ENCODE measurements around the gene MEGF11. TPM values are rescaled to one million over a fixed set of nuclear protein-coding genes. Genes with fewer than 3 reads are reported as not detected.

The MEGF11 gene
- total and polyA plus RNA-seq, 4 donors, result 6.2 to 20.3 (median 14.0) TPM

GRCh38 chr15:66144978-66145725, 108.4 kb downstream of the MEGF11 start:
- Histone ChIP-seq H3K36me3 (ENCODE audit: control insufficient read depth, insufficient read depth, low read length) (no peaks in the 10 kb centered on the region), H3K9me3 (ENCODE audit: control insufficient read depth, insufficient read depth, low read length) (no peaks in the 10 kb centered on the region), H3K4me1 (ENCODE audit: control insufficient read depth, insufficient read depth, low read length) (peaks cover 65% of the 10 kb centered on the region), H3K27ac (ENCODE audit: low read depth, low read length) (no peak overlapping the region), H3K27me3 (ENCODE audit: control insufficient read depth, insufficient read depth, low read length) (peaks cover 4% of the 10 kb centered on the region), H3K4me3 (ENCODE audit: low read depth, low read length) (no peak overlapping the region)
- DNase-seq (ENCODE audit: low read depth in 4 of 6, low spot score in 6 of 6), result peak in 1 of 6 donors; percentile 61
- 72% methylated on average over 8 of the region's 8 CpGs for WGBS (ENCODE audit: insufficient coverage)

GRCh38 chr15:66142285-66142684, 111.3 kb downstream of the MEGF11 start:
- H3K27me3 ChIP-seq (ENCODE audit: control insufficient read depth, insufficient read depth, low read length), result no peaks in the 10 kb centered on the region
- H3K36me3 ChIP-seq (ENCODE audit: control insufficient read depth, insufficient read depth, low read length), result no peaks in the 10 kb centered on the region
- peaks cover 65% of the 10 kb centered on the region for H3K4me1 ChIP-seq (ENCODE audit: control insufficient read depth, insufficient read depth, low read length)
- 11% methylated on average over 6 of the region's 11 CpGs for WGBS (ENCODE audit: insufficient coverage)
- H3K9me3 ChIP-seq (ENCODE audit: control insufficient read depth, insufficient read depth, low read length), result no peaks in the 10 kb centered on the region
- no peak overlapping the region for H3K27ac ChIP-seq (ENCODE audit: low read depth, low read length)
- no peak overlapping the region for H3K4me3 ChIP-seq (ENCODE audit: low read depth, low read length)
- DNase-seq (ENCODE audit: low read depth in 4 of 6, low spot score in 6 of 6), result peak in 2 of 6 donors; percentile 59 to 88

- peak in 2 of 6 donors; percentile 55 to 78 for DNase-seq (ENCODE audit: low read depth in 4 of 6, low spot score in 6 of 6)
- H3K4me1 ChIP-seq (ENCODE audit: control insufficient read depth, insufficient read depth, low read length), result peaks cover 60% of the 10 kb centered on the region
Measured at GRCh38 chr15:66139591-66140207, 113.9 kb downstream of the MEGF11 start.

GRCh38 chr15:66138892-66139590, 114.5 kb downstream of the MEGF11 start:
- H3K36me3 ChIP-seq (ENCODE audit: control insufficient read depth, insufficient read depth, low read length), result no peaks in the 10 kb centered on the region
- H3K27me3 ChIP-seq (ENCODE audit: control insufficient read depth, insufficient read depth, low read length), result no peaks in the 10 kb centered on the region
- no peaks in the 10 kb centered on the region for H3K9me3 ChIP-seq (ENCODE audit: control insufficient read depth, insufficient read depth, low read length)
- peaks cover 64% of the 10 kb centered on the region for H3K4me1 ChIP-seq (ENCODE audit: control insufficient read depth, insufficient read depth, low read length)
- DNase-seq (ENCODE audit: low read depth in 4 of 6, low spot score in 6 of 6), result peak in 2 of 6 donors; percentile 70 to 76
- no peak overlapping the region for H3K27ac ChIP-seq (ENCODE audit: low read depth, low read length)
- no peak overlapping the region for H3K4me3 ChIP-seq (ENCODE audit: low read depth, low read length)
- WGBS (ENCODE audit: insufficient coverage), result 56% methylated on average over 1 of the region's 3 CpGs

More at GRCh38 chr15:66139591-66140207, 113.9 kb downstream of the MEGF11 start:
- no peak overlapping the region for H3K27ac ChIP-seq (ENCODE audit: low read depth, low read length)
- 59% methylated on average over 9 of the region's 11 CpGs for WGBS (ENCODE audit: insufficient coverage)
- H3K9me3 ChIP-seq (ENCODE audit: control insufficient read depth, insufficient read depth, low read length), result no peaks in the 10 kb centered on the region
- no peaks in the 10 kb centered on the region for H3K36me3 ChIP-seq (ENCODE audit: control insufficient read depth, insufficient read depth, low read length)
- H3K27me3 ChIP-seq (ENCODE audit: control insufficient read depth, insufficient read depth, low read length), result no peaks in the 10 kb centered on the region
- no peak overlapping the region for H3K4me3 ChIP-seq (ENCODE audit: low read depth, low read length)

GRCh38 chr15:66138096-66138783, 115.3 kb downstream of the MEGF11 start:
- H3K27ac ChIP-seq (ENCODE audit: low read depth, low read length), result no peak overlapping the region
- WGBS (ENCODE audit: insufficient coverage), result 59% methylated on average over 5 of the region's 10 CpGs

GRCh38 chr15:66136948-66137347, 116.6 kb downstream of the MEGF11 start:
- H3K27ac ChIP-seq (ENCODE audit: low read depth, low read length), result no peak overlapping the region
- no peak overlapping the region for H3K4me3 ChIP-seq (ENCODE audit: low read depth, low read length)
- no peaks in the 10 kb centered on the region for H3K36me3 ChIP-seq (ENCODE audit: control insufficient read depth, insufficient read depth, low read length)
- 50% methylated on average over 1 of the region's 2 CpGs for WGBS (ENCODE audit: insufficient coverage)
- peaks cover 64% of the 10 kb centered on the region for H3K4me1 ChIP-seq (ENCODE audit: control insufficient read depth, insufficient read depth, low read length)
- DNase-seq (ENCODE audit: low read depth in 4 of 6, low spot score in 6 of 6), result no peak
- H3K27me3 ChIP-seq (ENCODE audit: control insufficient read depth, insufficient read depth, low read length), result no peaks in the 10 kb centered on the region
- no peaks in the 10 kb centered on the region for H3K9me3 ChIP-seq (ENCODE audit: control insufficient read depth, insufficient read depth, low read length)

More at GRCh38 chr15:66138096-66138783, 115.3 kb downstream of the MEGF11 start:
- Histone ChIP-seq H3K36me3 (ENCODE audit: control insufficient read depth, insufficient read depth, low read length) (no peaks in the 10 kb centered on the region), H3K4me3 (ENCODE audit: low read depth, low read length) (no peak overlapping the region), H3K4me1 (ENCODE audit: control insufficient read depth, insufficient read depth, low read length) (peaks cover 66% of the 10 kb centered on the region), H3K27me3 (ENCODE audit: control insufficient read depth, insufficient read depth, low read length) (no peaks in the 10 kb centered on the region), H3K9me3 (ENCODE audit: control insufficient read depth, insufficient read depth, low read length) (no peaks in the 10 kb centered on the region)
- peak in 1 of 6 donors; percentile 20 for DNase-seq (ENCODE audit: low read depth in 4 of 6, low spot score in 6 of 6)

GRCh38 chr15:66135664-66136063, 117.9 kb downstream of the MEGF11 start:
- WGBS (ENCODE audit: insufficient coverage), result no CpG with 5 or more reads among the region's 1 CpG
- DNase-seq (ENCODE audit: low read depth in 4 of 6, low spot score in 6 of 6), result no peak
- no peak overlapping the region for H3K27ac ChIP-seq (ENCODE audit: low read depth, low read length)
- H3K27me3 ChIP-seq (ENCODE audit: control insufficient read depth, insufficient read depth, low read length), result no peaks in the 10 kb centered on the region
- H3K9me3 ChIP-seq (ENCODE audit: control insufficient read depth, insufficient read depth, low read length), result no peaks in the 10 kb centered on the region
- no peak overlapping the region for H3K4me3 ChIP-seq (ENCODE audit: low read depth, low read length)
- peaks cover 61% of the 10 kb centered on the region for H3K4me1 ChIP-seq (ENCODE audit: control insufficient read depth, insufficient read depth, low read length)
- H3K36me3 ChIP-seq (ENCODE audit: control insufficient read depth, insufficient read depth, low read length), result no peaks in the 10 kb centered on the region

GRCh38 chr15:66134284-66134683, 119.3 kb downstream of the MEGF11 start:
- no peaks in the 10 kb centered on the region for H3K9me3 ChIP-seq (ENCODE audit: control insufficient read depth, insufficient read depth, low read length)
- H3K36me3 ChIP-seq (ENCODE audit: control insufficient read depth, insufficient read depth, low read length), result no peaks in the 10 kb centered on the region
- H3K4me3 ChIP-seq (ENCODE audit: low read depth, low read length), result no peak overlapping the region
- H3K4me1 ChIP-seq (ENCODE audit: control insufficient read depth, insufficient read depth, low read length), result peaks cover 57% of the 10 kb centered on the region
- no peaks in the 10 kb centered on the region for H3K27me3 ChIP-seq (ENCODE audit: control insufficient read depth, insufficient read depth, low read length)
- no peak overlapping the region for H3K27ac ChIP-seq (ENCODE audit: low read depth, low read length)
- no peak for DNase-seq (ENCODE audit: low read depth in 4 of 6, low spot score in 6 of 6)
- WGBS (ENCODE audit: insufficient coverage), result 87% methylated on average over 3 of the region's 3 CpGs

- no peak overlapping the region for H3K4me3 ChIP-seq (ENCODE audit: low read depth, low read length)
- no peaks in the 10 kb centered on the region for H3K9me3 ChIP-seq (ENCODE audit: control insufficient read depth, insufficient read depth, low read length)
- H3K36me3 ChIP-seq (ENCODE audit: control insufficient read depth, insufficient read depth, low read length), result no peaks in the 10 kb centered on the region
- H3K27ac ChIP-seq (ENCODE audit: low read depth, low read length), result peak overlapping the region; percentile 33
- 42% methylated on average over 3 of the region's 10 CpGs for WGBS (ENCODE audit: insufficient coverage)
- H3K4me1 ChIP-seq (ENCODE audit: control insufficient read depth, insufficient read depth, low read length), result peaks cover 60% of the 10 kb centered on the region
- peak in 2 of 6 donors; percentile 56 to 61 for DNase-seq (ENCODE audit: low read depth in 4 of 6, low spot score in 6 of 6)
- H3K27me3 ChIP-seq (ENCODE audit: control insufficient read depth, insufficient read depth, low read length), result no peaks in the 10 kb centered on the region
Measured at GRCh38 chr15:66133247-66133885, 120.2 kb downstream of the MEGF11 start.
